MM.1S (cell line): ENCODE data around the gene SMAD4.

Source experiments
- DNase-seq: peaks from one replicate; pipeline ENCODE4 v3.0.0-alpha.2; 2015
- H2AFZ ChIP-seq: fragments of 300-600 bp; sonication (generic); 2 replicates; pipeline ENCODE4 v1.6.0; 2016; ENCODE audit warnings: antibody characterized with exemption, low read length
- H3F3A ChIP-seq: fragments of 300-600 bp; sonication (generic); 2 replicates; pipeline ENCODE4 v1.6.1; 2016; ENCODE audit warnings: mild to moderate bottlenecking, antibody characterized with exemption, low read length, moderate library complexity, mixed read lengths; ENCODE audit not compliant: insufficient read depth
- H3K27ac ChIP-seq: fragments of 300-600 bp; sonication (generic); 2 replicates; pipeline ENCODE4 v1.5.1; 2016; ENCODE audit warnings: mild to moderate bottlenecking, low read length
- H3K27me3 ChIP-seq: fragments of 300-600 bp; sonication (generic); replicated peaks from 2 replicates; pipeline ENCODE4 v1.6.0; 2016; ENCODE audit warnings: low read length; ENCODE audit not compliant: insufficient read depth
- H3K36me3 ChIP-seq: fragments of 300-600 bp; sonication (generic); replicated peaks from 2 replicates; pipeline ENCODE4 v1.6.1; 2016; ENCODE audit warnings: mild to moderate bottlenecking, low read length, mixed read lengths; ENCODE audit not compliant: insufficient read depth
- H3K4me1 ChIP-seq: fragments of 300-600 bp; sonication (generic); 2 replicates; pipeline ENCODE4 v1.6.1; 2016; ENCODE audit warnings: low read length, mixed read lengths
- H3K4me2 ChIP-seq: fragments of 300-600 bp; sonication (generic); 2 replicates; pipeline ENCODE4 v1.6.0; 2016; ENCODE audit warnings: low read depth, low read length
- H3K4me3 ChIP-seq: fragments of 300-600 bp; sonication (generic); 2 replicates; pipeline ENCODE4 v1.5.1; 2016; ENCODE audit warnings: low read length, mixed read lengths
- H3K79me2 ChIP-seq: fragments of 300-600 bp; sonication (generic); 2 replicates; pipeline ENCODE4 v1.6.1; 2016; ENCODE audit warnings: mixed run types, low read length, mixed read lengths
- H3K9ac ChIP-seq: fragments of 300-600 bp; sonication (generic); 2 replicates; pipeline ENCODE4 v1.6.1; 2016; ENCODE audit warnings: low read length, mixed read lengths
- H3K9me2 ChIP-seq: fragments of 300-600 bp; sonication (generic); replicated peaks from 2 replicates; pipeline ENCODE4 v1.6.1; 2016; ENCODE audit warnings: mild to moderate bottlenecking, low read length, mixed read lengths; ENCODE audit not compliant: insufficient read depth
- H3K9me3 ChIP-seq: fragments of 300-600 bp; sonication (generic); replicated peaks from 2 replicates; pipeline ENCODE4 v1.6.1; 2016; ENCODE audit warnings: mild to moderate bottlenecking, low read length, mixed read lengths; ENCODE audit not compliant: insufficient read depth
- H4K20me1 ChIP-seq: fragments of 300-600 bp; sonication (generic); 2 replicates; pipeline ENCODE4 v1.6.1; 2016; ENCODE audit warnings: mild to moderate bottlenecking, low read length, moderate library complexity, mixed read lengths; ENCODE audit not compliant: insufficient read depth
- EZH2 ChIP-seq: fragments of 300-600 bp; sonication (generic); optimal IDR thresholded peaks from 2 replicates; pipeline ENCODE3; 2017; ENCODE audit warnings: low read depth, mild to moderate bottlenecking, antibody characterized with exemption, low read length, mixed read lengths
- EZH2phosphoT487 ChIP-seq: fragments of 300-600 bp; sonication (generic); IDR thresholded peaks from 2 replicates; pipeline ENCODE4 v1.6.1; 2018; ENCODE audit warnings: antibody characterized with exemption, low read length
- TF ChIP-seq, protein P1 (sequence below): fragments of 300-600 bp; sonication (generic); IDR thresholded peaks from 2 replicates; pipeline ENCODE4 v1.5.1; 2016; ENCODE audit warnings: antibody characterized with exemption, low read length, mixed read lengths

SMAD4 gene

GRCh38 chr18:51054764-51055163 lies 24.8 kb downstream of the SMAD4 start:
- peaks cover 4% of the 10 kb centered on the region for H3F3A ChIP-seq
- H3K36me3 ChIP-seq, result peaks cover 10% of the 10 kb centered on the region
- H3K79me2 ChIP-seq, result peaks cover 66% of the 10 kb centered on the region
- no peak for DNase-seq
- H3K9ac ChIP-seq, result no peak overlapping the region
- TF ChIP-seq EZH2phosphoT487, result no peak
- TF ChIP-seq, protein P1, sequence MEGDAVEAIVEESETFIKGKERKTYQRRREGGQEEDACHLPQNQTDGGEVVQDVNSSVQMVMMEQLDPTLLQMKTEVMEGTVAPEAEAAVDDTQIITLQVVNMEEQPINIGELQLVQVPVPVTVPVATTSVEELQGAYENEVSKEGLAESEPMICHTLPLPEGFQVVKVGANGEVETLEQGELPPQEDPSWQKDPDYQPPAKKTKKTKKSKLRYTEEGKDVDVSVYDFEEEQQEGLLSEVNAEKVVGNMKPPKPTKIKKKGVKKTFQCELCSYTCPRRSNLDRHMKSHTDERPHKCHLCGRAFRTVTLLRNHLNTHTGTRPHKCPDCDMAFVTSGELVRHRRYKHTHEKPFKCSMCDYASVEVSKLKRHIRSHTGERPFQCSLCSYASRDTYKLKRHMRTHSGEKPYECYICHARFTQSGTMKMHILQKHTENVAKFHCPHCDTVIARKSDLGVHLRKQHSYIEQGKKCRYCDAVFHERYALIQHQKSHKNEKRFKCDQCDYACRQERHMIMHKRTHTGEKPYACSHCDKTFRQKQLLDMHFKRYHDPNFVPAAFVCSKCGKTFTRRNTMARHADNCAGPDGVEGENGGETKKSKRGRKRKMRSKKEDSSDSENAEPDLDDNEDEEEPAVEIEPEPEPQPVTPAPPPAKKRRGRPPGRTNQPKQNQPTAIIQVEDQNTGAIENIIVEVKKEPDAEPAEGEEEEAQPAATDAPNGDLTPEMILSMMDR, result no peak
- no peak for TF ChIP-seq EZH2
- H3K4me1 ChIP-seq, result peaks cover 18% of the 10 kb centered on the region
- H4K20me1 ChIP-seq, result no peaks in the 10 kb centered on the region
- no peak overlapping the region for H2AFZ ChIP-seq
- no peaks in the 10 kb centered on the region for H3K9me2 ChIP-seq
- H3K27ac ChIP-seq, result no peak overlapping the region
- H3K4me3 ChIP-seq, result no peak overlapping the region
- H3K9me3 ChIP-seq, result no peaks in the 10 kb centered on the region
- no peak overlapping the region for H3K4me2 ChIP-seq
- H3K27me3 ChIP-seq, result no peaks in the 10 kb centered on the region

DNA sequence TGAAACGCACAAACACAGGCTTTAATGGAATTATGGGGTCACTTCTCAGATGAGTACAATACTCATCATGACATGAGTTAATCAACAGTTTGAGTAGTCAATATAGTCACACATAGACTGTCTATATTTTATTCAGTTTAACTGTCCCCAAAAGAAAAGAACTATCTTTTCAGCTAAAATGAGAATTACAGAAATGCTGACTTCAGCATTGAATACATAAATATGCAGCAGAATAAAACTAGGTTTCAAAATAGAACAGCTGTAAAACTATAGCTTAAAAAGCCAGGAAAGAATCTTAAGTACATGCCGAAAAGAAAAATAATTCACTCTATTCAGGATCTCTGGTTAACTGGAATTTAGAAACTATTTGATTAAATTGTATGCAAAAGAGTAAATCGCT lies 30.0 kb downstream of the SMAD4 start:
- peaks cover 9% of the 10 kb centered on the region for H3K36me3 ChIP-seq

GRCh38 chr18:51064256-51064655 lies 34.2 kb downstream of the SMAD4 start:
- H3K9ac ChIP-seq, result no peak overlapping the region
- DNase-seq, result no peak
- no peak overlapping the region for H3K4me2 ChIP-seq
- peaks cover 13% of the 10 kb centered on the region for H3K36me3 ChIP-seq
- H2AFZ ChIP-seq, result no peak overlapping the region
- H3K27me3 ChIP-seq, result no peaks in the 10 kb centered on the region
- no peaks in the 10 kb centered on the region for H3K4me1 ChIP-seq
- no peak overlapping the region for H3K4me3 ChIP-seq
- TF ChIP-seq EZH2phosphoT487 (no peak), EZH2 (no peak)
- TF ChIP-seq, protein P1, result no peak
- H4K20me1 ChIP-seq, result no peaks in the 10 kb centered on the region
- no peaks in the 10 kb centered on the region for H3K9me3 ChIP-seq
- H3K27ac ChIP-seq, result no peak overlapping the region
- no peaks in the 10 kb centered on the region for H3K9me2 ChIP-seq
- H3F3A ChIP-seq, result no peaks in the 10 kb centered on the region
- peaks cover 9% of the 10 kb centered on the region; the same call in 1 of the 2 replicates for H3K79me2 ChIP-seq

More for the DNA sequence above, 30.0 kb downstream of the SMAD4 start:
- no peaks in the 10 kb centered on the region for H3K27me3 ChIP-seq
- peaks cover 41% of the 10 kb centered on the region for H3K79me2 ChIP-seq
- H3K9me2 ChIP-seq, result no peaks in the 10 kb centered on the region
- H3K27ac ChIP-seq, result no peak overlapping the region
- no peaks in the 10 kb centered on the region for H3F3A ChIP-seq
- no peak overlapping the region for H3K9ac ChIP-seq
- H3K9me3 ChIP-seq, result no peaks in the 10 kb centered on the region
- H2AFZ ChIP-seq, result no peak overlapping the region
- TF ChIP-seq, protein P1, result no peak
- no peak for TF ChIP-seq EZH2phosphoT487
- TF ChIP-seq EZH2, result no peak
- H3K4me2 ChIP-seq, result no peak overlapping the region
- H3K4me3 ChIP-seq, result no peak overlapping the region
- no peaks in the 10 kb centered on the region for H3K4me1 ChIP-seq
- DNase-seq, result no peak
- H4K20me1 ChIP-seq, result no peaks in the 10 kb centered on the region
